ENCODE data around the gene PXYLP1.

Gene PXYLP1

DNA sequence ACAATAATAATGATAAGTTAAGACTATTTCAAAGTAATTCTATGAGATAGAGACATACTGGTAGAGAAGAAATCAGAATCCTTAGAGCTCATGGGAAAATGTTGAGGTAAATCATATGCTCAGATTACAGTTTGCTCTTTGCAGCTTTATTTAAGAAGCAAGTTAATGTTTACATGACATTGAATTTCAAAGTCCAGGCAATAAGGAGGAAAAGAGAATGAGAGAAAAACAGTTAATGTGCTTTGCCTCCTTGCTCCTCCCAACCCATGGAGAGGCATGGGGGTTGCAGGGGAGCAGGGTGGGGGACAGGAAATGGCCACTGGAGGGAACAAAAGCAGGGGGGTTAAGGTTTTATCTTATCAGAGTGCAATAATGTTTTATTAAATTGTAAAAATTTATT, 94.5 kb downstream of the PXYLP1 start:
- DNase-seq (ENCODE audit: low read depth): no peak

DNA sequence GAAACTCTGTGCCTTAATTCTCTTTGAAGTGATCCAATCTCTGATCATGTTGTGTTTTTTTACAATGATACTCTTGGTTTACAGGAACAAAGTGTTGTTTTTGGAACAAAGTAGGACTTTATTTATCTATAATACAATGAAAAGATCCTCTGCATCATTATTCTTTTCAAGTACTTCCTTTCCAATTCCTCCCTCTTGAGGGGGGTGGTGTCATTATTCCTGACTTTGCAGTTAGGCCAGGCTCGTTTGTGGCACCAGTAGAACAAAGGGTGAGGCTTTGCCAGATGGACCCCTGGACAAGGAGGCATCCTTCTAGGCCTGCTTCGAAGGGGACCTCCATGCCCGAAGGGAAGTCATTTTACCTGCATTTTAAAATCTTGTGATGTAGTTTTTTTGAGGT, 95.0 kb downstream of the PXYLP1 start:
- DNase-seq (ENCODE audit: low read depth): no peak

DNA sequence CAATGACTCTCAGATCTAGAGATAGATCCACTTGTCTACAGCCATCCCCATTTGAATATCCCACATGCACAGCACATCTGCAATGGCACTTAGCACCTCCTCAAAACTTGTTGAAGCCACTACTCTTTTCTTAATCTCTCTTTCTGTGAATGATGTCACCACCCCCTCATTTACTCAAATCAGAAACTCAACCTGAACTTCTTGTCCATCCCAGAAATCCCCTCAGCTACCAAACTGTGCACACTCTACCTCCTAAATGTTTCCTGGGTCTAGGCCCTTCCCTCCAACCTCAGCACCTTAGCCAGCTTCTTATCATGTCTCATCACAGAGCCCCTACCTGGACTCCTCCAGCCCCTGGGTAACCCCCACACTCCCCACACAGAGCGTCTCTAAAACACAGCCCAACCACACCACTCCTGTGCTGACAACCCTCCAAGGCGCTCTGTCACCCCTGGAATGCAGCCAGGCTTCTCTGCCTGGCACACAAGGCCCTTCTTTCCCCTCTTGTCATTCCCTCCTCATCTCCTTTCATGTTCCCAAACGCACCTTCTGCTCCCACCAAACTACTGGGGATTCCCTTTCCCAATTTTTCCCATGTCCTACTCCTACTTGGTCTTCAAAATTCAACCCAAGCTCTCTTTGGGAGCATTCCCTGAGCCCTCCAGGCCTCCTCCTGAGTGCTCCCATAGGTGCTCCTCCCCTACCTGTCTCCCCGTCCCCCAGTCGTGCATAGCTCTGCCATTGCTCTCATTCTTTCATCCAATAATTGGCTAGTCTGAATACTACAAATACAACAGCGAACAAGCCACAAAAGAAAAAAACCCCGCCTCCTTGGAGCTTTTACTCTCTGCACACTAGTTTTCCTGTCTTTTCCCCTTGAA, 96.9 kb downstream of the PXYLP1 start:
- DNase-seq (ENCODE audit: low read depth): no peak

DNA sequence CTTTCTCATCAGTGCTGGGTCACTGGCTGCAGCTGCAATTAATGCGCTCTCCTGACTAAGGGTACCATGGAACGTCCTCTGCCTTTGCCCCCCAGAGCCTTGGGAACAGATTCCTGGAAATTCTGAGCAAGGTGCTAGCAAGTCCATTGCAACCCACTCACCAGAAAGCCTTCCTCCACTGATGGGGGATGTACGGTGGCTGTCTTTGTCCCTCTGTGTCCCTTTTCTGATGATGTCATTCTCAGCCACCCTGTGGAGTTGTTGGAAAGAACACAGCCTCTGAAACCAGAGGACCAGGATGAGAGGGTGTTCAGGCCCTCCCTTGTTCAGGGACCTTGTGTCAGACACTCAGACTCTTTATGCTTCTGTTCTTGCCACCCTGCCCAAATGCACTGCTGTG, 98.6 kb downstream of the PXYLP1 start:
- DNase-seq (ENCODE audit: low read depth): no peak

DNA sequence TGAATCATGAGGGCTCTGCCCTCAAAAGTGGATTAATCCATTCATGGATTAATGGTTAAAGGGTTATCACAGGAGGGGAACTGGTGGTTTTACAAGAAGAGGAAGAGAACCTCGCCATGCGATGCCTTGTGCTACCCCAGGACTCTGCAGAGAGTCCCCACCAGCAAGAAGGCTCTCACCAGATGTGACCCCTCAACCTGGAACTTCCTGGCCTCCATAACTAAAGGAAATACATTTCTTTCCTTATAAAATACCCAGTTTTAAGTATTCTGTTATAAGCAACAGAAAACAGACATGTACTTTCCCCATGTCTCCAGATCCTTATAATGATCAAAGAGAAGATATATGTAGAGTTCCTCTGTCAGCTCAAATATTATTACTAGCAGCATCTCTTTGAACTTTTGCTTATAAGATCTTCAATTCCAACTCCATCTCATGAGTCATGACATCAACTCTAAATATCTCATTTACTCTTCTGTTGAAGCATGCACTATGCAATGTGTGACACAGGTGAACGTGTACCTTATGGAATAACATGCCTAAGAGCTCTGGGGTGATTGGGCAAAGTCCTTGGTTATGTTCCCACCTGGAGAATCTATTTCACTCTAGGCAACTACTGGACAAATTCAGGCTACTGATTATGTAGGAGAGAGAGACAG, 99.2 kb downstream of the PXYLP1 start:
- no peak for DNase-seq (ENCODE audit: low read depth)

DNA sequence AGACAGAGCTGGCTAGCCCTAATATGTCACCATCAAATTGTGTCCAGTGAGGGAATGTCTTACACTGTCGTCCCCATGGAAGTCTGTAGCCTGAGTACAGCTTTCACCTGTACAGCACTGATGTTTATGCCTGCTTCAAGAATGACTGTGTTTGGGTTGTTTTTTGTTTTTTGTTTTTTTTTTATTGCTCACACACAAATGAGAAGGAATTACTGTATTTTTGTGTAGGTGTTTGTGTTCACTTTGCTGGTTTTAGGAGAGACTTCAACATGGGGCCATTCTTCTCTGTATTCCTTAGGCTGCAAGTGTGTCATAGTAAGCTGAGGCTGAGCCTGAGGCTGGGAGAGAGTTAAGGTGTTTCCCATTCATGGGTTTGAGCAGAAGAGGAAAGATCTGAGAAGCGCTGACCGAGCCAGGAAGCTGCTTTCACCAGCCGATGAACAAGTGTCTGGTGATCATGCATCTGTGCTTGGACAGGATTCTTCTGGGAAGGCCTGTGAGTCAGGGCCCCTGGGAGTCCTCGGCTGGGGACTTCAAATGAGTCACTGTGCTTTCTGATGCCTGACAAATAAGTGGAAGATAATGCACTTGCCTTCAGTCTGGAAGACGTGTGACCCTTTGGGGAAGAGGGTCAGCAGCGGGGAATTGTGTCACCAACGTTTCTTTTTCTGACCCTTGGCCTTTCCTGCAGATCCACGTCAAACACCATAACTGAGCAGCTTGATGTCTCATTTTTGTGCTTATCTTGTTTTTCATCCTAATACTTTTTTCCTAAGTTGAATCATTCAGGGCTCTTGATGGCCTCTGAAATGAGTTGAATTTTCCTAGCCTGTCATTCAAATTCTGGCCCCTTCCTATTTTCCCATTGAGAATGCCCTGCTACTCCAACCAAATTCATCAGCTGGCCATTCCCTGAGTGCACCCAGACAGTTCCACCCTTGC, 100.0 kb downstream of the PXYLP1 start:
- peak; percentile 98 for DNase-seq (ENCODE audit: low read depth)

DNA sequence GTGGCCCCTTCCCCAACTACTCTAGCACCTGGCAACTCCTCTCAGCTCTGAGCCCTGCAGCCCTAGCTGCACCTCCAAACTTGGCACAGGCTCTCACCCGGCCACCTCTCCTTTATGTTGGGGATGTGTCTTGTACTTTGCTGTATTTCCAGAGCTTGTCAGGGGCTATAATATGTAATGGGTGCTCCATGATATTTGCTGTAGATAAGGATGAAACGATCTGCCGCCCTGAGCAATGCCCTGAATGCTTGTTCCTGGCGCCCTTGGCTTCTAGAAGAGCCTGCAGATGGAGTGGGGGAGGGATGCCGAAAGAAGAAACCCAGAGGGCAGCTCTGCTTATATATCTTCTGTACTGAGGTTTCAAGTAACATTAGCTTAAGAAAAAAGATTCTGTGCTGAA, 100.8 kb downstream of the PXYLP1 start:
- no peak for DNase-seq (ENCODE audit: low read depth)

DNA sequence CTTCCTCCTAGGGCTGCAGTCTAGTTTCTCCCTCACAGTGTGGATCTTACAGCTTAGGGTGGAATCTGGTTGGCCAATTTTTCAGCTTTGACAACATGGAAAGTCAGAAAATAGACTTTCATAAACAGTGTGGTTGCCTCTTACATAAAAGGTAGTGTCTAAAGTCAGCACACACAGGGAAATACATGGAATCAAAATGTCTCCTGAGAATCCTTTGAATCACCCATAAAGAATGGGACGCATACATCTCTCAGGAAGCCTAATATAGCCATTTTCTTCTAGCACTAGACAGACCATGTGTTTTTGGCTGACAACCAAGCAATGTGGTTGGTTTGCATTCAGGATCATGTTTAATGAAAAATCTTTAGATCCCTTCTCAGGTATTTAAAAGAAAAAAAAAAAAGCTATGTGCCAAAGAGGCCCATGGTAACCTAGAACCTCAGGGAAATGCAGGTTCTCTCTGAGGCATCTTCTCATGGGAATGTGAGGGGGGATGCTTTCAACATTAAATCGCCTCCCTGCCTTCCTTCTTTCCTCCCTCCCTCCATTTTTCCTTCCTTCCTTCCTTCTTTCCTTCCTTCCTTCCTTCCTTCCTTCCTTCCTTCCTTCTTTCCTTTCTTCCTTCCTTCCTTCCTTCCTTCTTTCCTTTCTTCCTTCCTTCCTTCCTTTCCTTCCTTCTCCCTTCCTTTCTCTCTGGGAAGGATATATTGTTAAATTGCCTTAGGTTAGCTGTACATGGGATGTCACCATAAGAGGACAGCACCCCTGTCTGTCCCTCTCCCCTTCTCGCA, 102.4 kb downstream of the PXYLP1 start:
- peak; percentile 35 for DNase-seq (ENCODE audit: low read depth)

DNA sequence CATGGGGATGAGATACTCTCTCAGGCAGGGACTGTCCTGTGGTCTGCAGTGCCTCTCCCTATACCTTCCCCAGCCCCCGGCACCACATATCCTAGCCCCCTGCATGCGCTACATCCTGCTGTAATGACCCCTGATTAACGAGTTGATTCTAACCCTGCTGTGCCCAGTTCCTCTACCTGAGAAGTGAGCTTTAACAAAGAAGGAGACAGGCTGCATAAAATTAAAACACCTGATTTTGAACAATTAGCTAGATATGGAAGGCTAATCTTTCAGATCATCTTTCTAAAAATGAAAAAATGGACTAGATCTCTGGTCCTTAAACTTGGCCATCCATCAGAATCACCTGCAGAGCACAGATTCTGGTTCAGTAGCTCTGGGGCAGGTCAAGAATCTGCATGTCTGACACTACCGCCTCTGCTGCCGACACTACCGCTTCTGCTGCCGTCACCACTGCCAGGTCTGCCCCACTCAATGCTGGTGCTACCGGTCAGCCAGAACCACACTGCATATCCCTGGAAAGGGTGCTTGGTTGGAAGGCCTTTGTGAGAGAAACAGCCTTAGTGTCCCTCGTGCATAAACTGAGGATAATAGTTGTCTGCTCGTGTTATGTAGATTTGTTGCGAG, 103.1 kb downstream of the PXYLP1 start:
- DNase-seq (ENCODE audit: low read depth): no peak

DNA sequence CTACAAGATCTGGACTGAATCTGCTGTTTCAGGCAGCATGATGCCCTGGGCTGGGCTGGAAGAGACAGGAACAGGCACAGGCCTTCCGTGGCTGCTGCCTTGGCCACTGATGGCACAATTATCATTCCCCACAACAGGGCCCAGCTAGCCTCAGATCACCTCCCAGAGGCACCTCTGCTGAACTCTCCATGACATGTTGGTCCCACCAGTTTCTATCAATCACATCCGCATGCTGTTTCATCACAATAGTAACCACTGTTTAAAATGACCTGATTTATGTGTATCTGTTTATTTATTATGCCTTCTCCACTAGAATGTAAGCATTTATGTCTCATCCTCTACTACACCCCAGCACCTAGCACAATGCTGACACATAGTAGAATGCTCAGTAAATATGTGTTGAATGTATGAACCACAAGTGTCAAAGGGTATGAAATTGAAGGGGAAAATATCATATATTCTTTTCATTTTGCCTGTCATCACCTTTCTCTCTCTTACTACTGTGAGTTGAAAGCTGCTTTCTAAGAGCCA, 104.0 kb downstream of the PXYLP1 start:
- DNase-seq (ENCODE audit: low read depth): no peak

DNA sequence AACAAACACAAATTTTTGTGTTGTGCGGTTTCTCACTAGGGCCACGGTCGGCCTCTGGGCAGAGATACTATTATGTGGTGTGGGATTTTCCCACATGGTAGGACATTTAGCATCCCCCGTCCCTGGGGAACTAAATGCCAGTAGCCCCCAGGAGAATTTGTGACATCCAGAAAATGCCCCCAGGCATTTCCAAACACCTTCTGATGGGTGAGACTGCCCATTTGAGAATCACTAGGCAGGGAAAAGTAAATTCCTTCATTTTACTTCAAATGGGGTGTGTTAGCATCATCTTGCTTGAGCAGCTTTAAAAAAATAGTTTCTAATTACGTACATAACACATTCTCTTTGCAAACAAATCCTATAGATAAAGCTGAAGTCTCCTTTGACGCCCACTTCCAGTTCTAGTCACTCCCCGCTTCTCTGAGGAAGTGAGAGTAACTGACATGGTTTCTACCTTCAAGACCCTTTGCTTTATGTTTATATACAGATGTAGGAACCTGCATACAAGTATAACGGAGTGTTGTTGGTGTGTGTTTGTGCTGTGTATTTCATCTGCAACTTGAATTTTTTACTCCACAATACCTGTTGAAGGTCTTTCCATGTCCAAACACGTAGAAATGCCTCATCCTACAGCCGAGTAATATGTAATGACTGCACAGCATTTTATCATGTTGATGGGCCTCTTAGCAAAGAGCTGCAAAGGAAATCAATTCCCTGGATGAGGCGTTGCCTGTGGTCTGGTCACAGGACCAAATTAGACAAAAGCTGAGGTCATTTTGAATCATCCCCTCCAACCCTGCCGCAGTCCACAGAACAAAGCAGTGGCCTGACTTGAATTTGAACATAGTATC, 105.3 kb downstream of the PXYLP1 start:
- peak; percentile 84 for DNase-seq (ENCODE audit: low read depth)

DNA sequence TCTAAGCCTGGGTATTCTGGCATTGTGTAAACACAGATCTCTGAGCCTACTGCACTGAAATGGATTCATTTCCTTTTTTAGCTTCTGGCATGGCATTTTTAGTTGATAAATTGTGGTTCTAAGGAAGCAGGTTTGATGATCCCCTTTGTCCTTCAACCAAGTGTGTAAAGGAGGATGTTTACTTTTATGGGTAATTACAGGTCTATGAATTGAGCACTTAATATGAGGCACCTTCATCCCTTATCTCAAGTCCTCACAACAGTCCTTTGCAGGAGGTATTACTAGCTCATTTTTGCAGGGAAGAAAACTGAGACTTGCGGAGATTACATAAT, 105.9 kb downstream of the PXYLP1 start:
- DNase-seq (ENCODE audit: low read depth): no peak

DNA sequence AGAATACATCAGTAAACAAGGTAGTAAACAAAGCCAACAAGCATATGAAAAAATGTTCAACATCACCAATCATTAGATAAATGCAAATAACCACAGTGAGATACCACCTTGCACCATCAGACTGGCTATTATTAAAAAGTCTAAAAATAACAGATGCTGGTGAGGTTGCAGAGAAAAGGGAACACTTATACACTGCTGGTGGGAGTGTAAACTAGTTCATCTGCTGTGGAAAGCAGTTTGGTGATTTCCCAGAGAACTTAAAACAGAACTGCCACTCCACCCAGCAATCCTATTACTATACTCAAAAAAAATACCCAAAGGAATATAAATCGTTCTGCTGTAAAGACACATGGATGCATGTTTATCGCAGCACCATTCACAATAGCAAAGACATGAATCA, 106.4 kb downstream of the PXYLP1 start:
- no peak for DNase-seq (ENCODE audit: low read depth)

DNA sequence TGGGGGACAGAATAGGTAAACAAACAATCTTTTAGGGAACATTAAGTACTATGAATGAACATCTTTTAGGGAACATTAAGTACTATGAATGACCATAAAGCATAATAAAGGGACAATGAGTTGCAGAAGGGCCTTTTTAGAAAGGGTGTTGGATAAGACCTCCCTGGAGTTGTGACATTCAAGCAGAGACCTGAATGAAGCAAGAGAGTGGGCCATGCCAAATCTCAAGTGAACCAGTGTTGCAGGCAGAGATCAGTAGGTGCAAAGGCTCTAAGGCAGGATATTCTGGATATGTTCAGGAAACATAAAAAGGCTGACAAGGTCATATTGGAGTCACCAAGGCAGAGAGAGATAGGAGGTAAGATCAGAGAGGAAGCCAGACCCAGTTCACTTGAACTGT, 107.3 kb downstream of the PXYLP1 start:
- DNase-seq (ENCODE audit: low read depth): no peak

DNA sequence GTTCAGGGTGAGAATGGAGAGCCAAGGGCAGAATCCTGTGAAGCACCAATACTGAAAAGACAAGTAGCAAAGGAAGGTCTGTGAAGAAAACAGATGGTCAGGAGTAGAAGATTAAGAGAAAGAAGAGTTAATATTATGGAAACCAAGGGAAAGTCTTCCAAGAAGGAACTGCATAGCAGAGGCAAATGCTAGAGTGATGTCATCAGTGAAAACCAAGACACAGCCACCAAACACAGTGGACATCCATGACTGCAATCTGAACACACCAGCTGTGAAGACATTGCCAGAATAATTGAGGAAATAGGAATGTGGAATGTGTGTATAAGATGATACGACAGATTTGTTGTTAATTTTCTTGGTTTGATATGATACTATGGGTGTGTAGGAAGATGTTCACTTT, 109.9 kb downstream of the PXYLP1 start:
- no peak for DNase-seq (ENCODE audit: low read depth)

DNA sequence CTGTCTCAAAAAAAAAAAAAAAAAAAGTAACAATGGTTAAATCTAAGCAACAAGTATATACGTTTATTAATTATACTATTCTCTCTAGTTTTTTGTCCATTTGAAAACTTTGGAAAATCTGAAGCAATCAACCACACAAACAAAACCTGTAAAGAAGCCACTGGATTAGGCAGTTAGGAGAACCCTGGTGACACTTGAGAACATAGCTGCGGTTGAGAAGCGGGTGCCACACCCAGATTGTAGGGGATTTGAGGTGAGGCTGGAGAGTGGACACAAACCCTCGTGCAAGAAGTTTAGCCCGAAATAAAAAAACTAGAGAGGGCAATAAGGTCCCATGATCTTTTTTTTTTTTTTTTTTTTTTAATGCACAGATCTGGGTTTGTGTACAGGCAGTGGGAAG, 110.8 kb downstream of the PXYLP1 start:
- no peak for DNase-seq (ENCODE audit: low read depth)

DNA sequence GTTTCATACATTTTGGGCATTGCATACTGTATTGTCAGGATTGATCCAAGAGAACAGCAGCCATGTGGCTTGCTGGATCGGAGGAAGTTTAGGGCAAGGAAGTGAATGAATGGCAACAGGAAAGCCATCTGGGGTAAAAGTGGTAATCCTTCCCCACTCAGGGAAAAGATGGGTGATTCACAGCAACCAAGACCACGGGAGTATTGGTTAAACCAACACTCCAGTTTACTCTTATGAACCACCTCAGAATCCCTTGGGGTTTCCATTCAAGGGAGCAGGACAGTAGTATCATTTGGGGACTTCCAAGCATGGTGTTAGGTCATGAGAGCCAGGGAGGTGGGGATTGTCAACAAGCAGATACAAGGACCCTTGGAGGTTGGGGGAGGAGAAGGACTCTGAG, 111.5 kb downstream of the PXYLP1 start:
- no peak for DNase-seq (ENCODE audit: low read depth)

DNA sequence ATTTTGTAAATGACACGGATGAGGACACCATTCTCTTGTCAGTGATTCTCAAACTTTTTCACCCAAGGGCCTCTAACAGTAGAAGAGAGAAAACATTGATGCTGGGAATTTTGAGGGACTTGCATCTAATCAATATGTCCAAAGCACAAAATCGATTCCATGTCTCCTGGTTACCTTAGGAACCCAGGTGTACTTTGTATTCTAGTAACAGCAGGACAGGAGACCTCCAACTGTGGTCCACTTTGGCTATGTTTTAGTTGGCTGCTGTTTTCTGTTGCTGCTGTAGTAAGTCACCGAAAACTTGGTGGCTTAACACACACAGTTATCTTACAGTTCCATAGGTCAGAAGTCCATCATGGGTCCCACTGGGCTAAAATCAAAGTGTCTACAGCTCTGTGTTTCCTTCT, 112.2 kb downstream of the PXYLP1 start:
- DNase-seq (ENCODE audit: low read depth): no peak
